ENCODE measurements around the gene SMURF2. TPM values are rescaled to one million over a fixed set of nuclear protein-coding genes. Genes with fewer than 3 reads are reported as not detected.

The SMURF2 gene
- total RNA-seq, 1 experiment from 2014 or later, result 23.0 TPM

GRCh38 chr17:64503341-64503740, 158.8 kb downstream of the SMURF2 start:
- H3K27ac Mint-ChIP-seq, result peak overlapping the region; percentile 79
- H3K27me3 Mint-ChIP-seq (ENCODE audit: low read depth), result no peaks in the 10 kb centered on the region; the same call in 1 of the 2 replicates
- DNase-seq (ENCODE audit: low spot score), result no peak
- H3K9me3 Mint-ChIP-seq, result no peaks in the 10 kb centered on the region
- peak; percentile 18; the same call in 1 of the 2 replicates for TF ChIP-seq AR (CRISPR knock-in tag; IDR thresholded peaks at IDR 0.05)
- no peak for TF ChIP-seq SP1 (CRISPR knock-in tag; conservative IDR thresholded peaks at IDR 0.05)
- TF ChIP-seq PRRX2 (CRISPR knock-in tag; IDR thresholded peaks at IDR 0.05), result 0 out of 2 replicates have a peak, but pooled peaks have one; percentile 45
- ChIA-PET CTCF (no interaction called here), POLR2A (no interaction called here)
- peaks cover 72% of the 10 kb centered on the region for H3K36me3 Mint-ChIP-seq
- H3K4me1 Mint-ChIP-seq, result peaks cover 60% of the 10 kb centered on the region
- 0 out of 2 replicates have a peak overlapping the region, but pooled peaks have one; percentile 98 for H3K4me3 Mint-ChIP-seq
- ATAC-seq, result no peak

GRCh38 chr17:64502809-64503208, 159.3 kb downstream of the SMURF2 start:
- CTCF ChIA-PET, result no interaction called here
- no peak for TF ChIP-seq PRRX2 (CRISPR knock-in tag; IDR thresholded peaks at IDR 0.05)
- TF ChIP-seq CREM (CRISPR knock-in tag; IDR thresholded peaks at IDR 0.05), result no peak
- no peak for TF ChIP-seq ATF1 (CRISPR knock-in tag; IDR thresholded peaks at IDR 0.05)
- TF ChIP-seq PRDM15 (CRISPR knock-in tag; IDR thresholded peaks at IDR 0.05), result no peak
- no peak for TF ChIP-seq GTF2I (CRISPR knock-in tag; conservative IDR thresholded peaks at IDR 0.05)
- TF ChIP-seq HMGXB4 (CRISPR knock-in tag; IDR thresholded peaks at IDR 0.05), result no peak
- TF ChIP-seq ZNF512 (CRISPR knock-in tag; IDR thresholded peaks at IDR 0.05; ENCODE audit: borderline replicate concordance), result no peak
- no peak for TF ChIP-seq ELF4 (CRISPR knock-in tag; IDR thresholded peaks at IDR 0.05; ENCODE audit: low read depth)
- no peak for TF ChIP-seq NR3C1 (CRISPR knock-in tag; conservative IDR thresholded peaks at IDR 0.05; ENCODE audit: low read depth)
- no peak for TF ChIP-seq AFF4 (CRISPR knock-in tag; IDR thresholded peaks at IDR 0.05; ENCODE audit: borderline replicate concordance)
- no peak for TF ChIP-seq MAX (CRISPR knock-in tag; IDR thresholded peaks at IDR 0.05)
- TF ChIP-seq ZNF263 (CRISPR knock-in tag; IDR thresholded peaks at IDR 0.05; ENCODE audit: low read depth), result no peak
- no peak for TF ChIP-seq ATF2 (CRISPR knock-in tag; IDR thresholded peaks at IDR 0.05; ENCODE audit: borderline replicate concordance, low read depth)
- TF ChIP-seq SP1 (CRISPR knock-in tag; conservative IDR thresholded peaks at IDR 0.05), result no peak
- TF ChIP-seq CREB1 (CRISPR knock-in tag; IDR thresholded peaks at IDR 0.05), result no peak
- TF ChIP-seq SMAD4 (CRISPR knock-in tag; IDR thresholded peaks at IDR 0.05), result no peak
- no peak for TF ChIP-seq ESRRA (CRISPR knock-in tag; IDR thresholded peaks at IDR 0.05; ENCODE audit: borderline replicate concordance)

More at GRCh38 chr17:64502809-64503208, 159.3 kb downstream of the SMURF2 start:
- POLR2A ChIA-PET, result no interaction called here
- no peak for DNase-seq (ENCODE audit: low spot score)
- H3K4me3 Mint-ChIP-seq, result 0 out of 2 replicates have a peak overlapping the region, but pooled peaks have one; percentile 98
- H3K9me3 Mint-ChIP-seq, result no peaks in the 10 kb centered on the region
- H3K4me1 Mint-ChIP-seq, result peaks cover 60% of the 10 kb centered on the region
- ATAC-seq, result no peak
- H3K27me3 Mint-ChIP-seq (ENCODE audit: low read depth), result no peaks in the 10 kb centered on the region; the same call in 1 of the 2 replicates
- peak overlapping the region; percentile 90 for H3K27ac Mint-ChIP-seq
- peaks cover 70% of the 10 kb centered on the region for H3K36me3 Mint-ChIP-seq

Data from WTC11 (cell line).